Caki2 (cell line): ENCODE results near the gene CA12. TPM values are rescaled to one million over a fixed set of nuclear protein-coding genes. Genes with fewer than 3 reads are reported as not detected.

Source experiments
- DNase-seq: peaks from one replicate; pipeline ENCODE4 v3.0.0-alpha.2; 2015; ENCODE audit warnings: low read depth
- in situ Hi-C: cut with HindIII; loops from 2 replicates; pipeline ENCODE4 v1.10.0; 2016; ENCODE audit warnings: low sequenced_read_pairs, low pct_unique_long_range_greater_than_20kb, mixed read lengths
- total RNA-seq: library from RNA; depleted of rRNA; stranded (reverse); fragments of >200 nt; shearing (Covaris generic); gene quantifications from 2 replicates; pipeline ENCODE4 v1.2.3, GENCODE V29; 2014; ENCODE audit warnings: low replicate concordance

Gene CA12
- total RNA-seq, 1 experiment from 2014 or later: 272 TPM

DNA sequence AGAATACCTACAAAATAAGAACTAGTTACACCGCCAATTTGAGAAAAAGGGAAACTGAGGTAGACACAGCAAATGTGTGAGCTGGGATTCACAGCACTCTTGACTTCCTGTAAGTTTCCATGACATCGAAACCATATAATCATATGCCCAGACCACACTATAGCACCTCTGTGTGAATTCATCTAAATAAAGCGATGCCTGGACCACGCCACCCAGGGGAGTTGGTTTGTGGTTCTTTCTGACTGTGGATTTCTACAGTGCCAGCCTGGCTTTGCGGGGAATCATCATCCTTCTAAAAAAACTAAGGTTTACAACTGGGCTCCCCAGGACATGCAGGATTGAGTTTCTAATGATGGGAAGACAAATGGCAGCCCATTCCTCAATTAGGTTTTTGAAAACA lies 23.5 kb upstream of the CA12 start:
- in situ Hi-C loops: no loop called here
- DNase-seq: no peak

GRCh38 chr15:63403254-63403945 lies 21.8 kb upstream of the CA12 start:
- in situ Hi-C loops: no loop called here
- no peak for DNase-seq

- in situ Hi-C loops: no loop called here
- peak; percentile 52 for DNase-seq
These were observed 21.0 kb upstream of the CA12 start for GRCh38 chr15:63402498-63403253.

DNA sequence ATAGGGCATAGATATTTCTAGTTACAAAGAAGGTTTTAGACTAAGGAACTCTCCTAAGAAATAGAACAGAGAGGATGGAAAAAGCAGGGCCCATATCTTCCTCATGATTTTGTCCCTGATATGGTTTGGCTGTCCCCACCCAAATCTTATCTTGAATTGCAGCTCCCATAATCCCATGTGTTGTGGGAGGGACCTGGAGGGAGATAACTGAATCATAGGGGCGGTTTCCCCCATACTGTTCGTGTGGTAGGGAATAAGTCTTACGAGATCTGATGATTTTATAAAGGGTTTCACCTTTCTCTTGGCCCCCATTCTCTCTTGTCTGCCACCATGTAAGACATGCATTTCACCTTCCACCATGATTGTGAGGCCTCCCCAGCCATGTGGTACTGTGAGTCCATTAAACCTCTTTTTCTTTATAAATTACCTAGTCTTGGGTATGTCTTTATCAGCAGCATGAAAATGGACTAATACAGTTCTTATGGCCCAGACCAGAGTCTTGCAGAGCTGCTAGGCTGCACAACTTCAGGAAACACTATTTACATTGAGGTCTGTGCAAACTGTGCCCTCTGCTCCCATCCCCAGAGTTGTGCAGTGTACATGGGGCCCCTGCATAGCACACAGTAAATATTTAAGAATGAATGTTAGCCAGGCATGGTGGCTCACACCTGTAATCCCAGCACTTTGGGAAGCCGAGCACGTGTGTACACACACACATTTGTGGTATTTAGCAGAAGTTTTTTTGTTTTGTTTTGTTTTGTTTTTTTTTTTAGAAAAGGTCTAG lies 20.3 kb upstream of the CA12 start:
- no peak for DNase-seq
- in situ Hi-C loops: no loop called here

DNA sequence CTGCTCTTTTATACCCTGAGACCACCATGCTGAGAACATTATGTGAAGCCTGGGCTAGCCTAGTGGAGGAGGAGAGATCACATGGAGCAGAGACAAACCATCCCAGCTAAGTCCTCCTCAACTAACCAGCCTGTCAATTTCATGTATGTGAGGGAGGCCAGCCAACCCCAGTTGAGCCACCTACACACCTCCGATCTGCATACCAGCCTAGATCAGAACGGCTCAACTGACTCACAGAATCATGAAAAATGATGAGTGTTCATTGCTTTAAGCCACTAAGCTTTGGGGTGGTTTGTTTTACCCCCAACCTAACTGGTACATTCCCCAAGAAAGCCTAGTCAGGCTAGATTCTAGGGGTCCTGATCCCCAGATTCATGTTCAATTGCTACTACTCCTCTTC lies 19.4 kb upstream of the CA12 start:
- DNase-seq: no peak
- in situ Hi-C loops: no loop called here

DNA sequence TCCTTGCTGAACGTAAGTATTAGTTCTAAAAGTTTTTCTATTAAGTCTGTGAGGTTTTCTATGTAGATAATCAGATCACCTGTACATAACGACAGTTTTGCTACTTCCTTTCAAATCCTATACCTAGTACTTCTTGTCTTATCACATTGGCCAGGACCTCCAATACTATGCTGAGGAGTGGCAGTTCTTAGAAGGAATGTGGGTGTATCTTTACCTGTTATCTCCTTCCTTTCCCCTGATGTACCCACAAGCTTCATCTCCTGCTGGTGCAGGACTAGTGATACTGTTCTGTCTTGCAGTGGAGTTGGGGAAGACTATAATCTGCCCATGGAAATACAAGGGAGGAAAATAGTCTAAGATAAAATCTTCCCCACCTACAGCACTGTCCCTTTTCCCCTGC lies 16.8 kb upstream of the CA12 start:
- DNase-seq: no peak
- in situ Hi-C loops: no loop called here

DNA sequence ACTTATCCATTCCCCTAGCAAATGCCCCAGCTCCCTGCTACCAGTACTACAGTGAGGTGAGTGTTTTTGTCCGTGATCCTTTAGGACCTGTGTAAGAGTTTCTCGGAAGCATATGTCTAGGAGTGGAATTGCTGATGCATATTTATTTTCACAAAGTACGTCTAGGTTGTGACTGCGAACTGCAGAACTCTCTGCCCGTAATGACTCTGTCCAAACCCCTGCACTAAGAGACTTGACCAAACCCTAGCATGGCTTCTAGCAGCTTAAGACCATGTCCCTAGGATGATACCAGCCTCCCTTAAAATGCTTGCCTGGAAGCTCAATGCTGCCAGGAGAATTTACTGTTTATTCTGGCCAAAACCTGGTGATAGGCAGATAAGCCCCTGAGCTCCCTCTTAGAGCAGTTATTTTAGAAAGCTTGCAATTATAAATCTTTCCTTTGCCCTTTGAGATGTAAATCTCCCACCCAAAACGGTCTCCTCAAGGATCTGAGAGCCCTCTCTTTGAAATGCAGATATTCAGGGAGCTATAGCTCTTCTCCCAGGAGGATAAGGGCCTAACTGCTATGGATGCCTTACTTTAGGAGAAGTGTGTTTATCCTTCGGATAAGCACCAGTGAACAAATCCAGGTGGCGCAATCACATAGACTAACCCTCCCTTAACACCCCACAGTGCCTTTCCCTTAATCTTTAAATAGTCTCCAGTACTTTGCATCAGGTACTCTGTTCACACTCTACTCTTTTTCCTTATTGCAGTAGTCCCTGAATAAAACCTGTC lies 14.7 kb upstream of the CA12 start:
- DNase-seq: no peak
- in situ Hi-C loops: no loop called here

DNA sequence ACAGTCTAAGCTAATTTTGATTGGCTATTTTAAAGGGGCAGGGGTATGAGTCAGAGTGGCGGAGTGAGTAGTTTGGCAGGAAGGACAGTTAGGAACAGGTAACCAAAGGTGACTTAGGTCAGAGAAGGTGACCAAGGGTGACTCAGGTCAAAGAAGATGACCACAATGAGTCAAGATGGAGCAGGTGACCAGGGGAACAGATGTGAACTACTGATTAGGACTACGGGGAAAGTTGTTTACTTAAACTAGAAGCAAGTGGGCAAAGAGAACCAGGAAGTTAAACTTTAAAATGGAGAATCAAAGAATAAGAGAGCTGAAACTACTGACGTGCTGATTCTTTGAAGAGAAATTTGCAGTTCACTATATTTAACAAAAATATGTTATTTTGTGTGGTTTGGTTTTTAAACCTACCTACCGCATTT lies 14.1 kb upstream of the CA12 start:
- peak; percentile 44 for DNase-seq
- in situ Hi-C loops: no loop called here

GRCh38 chr15:63392361-63393009 lies 10.8 kb upstream of the CA12 start:
- in situ Hi-C loops: no loop called here
- DNase-seq: no peak

GRCh38 chr15:63391669-63392360 lies 10.2 kb upstream of the CA12 start:
- in situ Hi-C loops: no loop called here
- no peak for DNase-seq

DNA sequence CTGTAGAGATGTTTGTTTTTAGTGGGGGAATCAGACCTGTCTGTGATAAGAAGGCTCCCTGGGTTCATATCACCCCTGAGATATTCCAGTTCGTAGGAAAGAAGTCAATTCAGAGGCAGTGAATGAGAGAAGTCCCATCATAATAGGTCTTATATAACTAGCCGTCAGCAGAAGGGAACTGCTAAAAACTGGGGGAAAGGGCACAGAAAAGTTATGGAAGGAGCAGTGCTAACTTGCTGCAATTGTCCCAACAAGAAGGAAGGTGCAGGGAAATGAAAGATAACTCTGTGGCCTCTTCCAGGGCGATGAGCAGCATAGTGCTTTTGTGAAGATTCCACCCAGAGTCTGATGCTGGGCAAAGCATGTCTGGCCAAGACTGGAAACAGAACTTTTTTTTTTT lies 9.0 kb upstream of the CA12 start:
- in situ Hi-C loops: no loop called here
- no peak for DNase-seq

GRCh38 chr15:63389902-63390670 lies 8.4 kb upstream of the CA12 start:
- in situ Hi-C loops: no loop called here
- DNase-seq: no peak

GRCh38 chr15:63388511-63388910 lies 6.9 kb upstream of the CA12 start:
- in situ Hi-C loops: no loop called here

GRCh38 chr15:63387748-63388493 lies 6.3 kb upstream of the CA12 start:
- no peak for DNase-seq
- in situ Hi-C loops: no loop called here

More at GRCh38 chr15:63388511-63388910, 6.9 kb upstream of the CA12 start:
- DNase-seq: no peak

GRCh38 chr15:63385911-63386531 lies 4.4 kb upstream of the CA12 start:
- DNase-seq: no peak
- in situ Hi-C loops: no loop called here

DNA sequence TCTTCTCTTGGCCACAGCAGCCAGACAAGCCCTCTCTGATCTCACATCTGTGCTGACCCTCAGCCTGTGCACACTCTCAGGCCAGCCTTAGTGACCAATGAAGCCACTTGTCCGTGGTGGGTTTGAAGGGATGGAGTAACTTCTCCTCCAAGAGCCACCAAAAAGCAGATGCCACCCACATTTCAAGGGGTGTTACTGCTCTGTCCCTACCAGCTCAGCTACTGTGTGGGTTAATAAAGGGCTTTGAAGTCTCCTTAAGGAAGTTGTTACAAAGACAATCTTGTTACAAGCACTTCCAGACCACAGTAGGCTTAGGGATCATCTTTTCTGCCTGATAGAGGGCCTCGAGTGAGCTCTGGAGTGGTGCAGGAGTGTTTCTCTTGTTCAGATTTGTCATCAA lies 3.3 kb upstream of the CA12 start:
- DNase-seq: no peak
- in situ Hi-C loops: no loop called here
